Rectal smooth muscle tissue (tissue), 1 donor: ENCODE measurements around the gene TRPM2.

Experiments
- H3K27ac ChIP-seq: one replicate; pipeline ENCODE4 v1.7.0; 2013; ENCODE audit warnings: low read depth, low read length, inconsistent platforms
- H3K27me3 ChIP-seq: one replicate; pipeline ENCODE4 v1.7.0; 2013; ENCODE audit warnings: low read length; ENCODE audit not compliant: control insufficient read depth, insufficient read depth
- H3K36me3 ChIP-seq: one replicate; pipeline ENCODE4 v1.7.0; 2013; ENCODE audit warnings: low read length; ENCODE audit not compliant: control insufficient read depth, insufficient read depth
- H3K4me1 ChIP-seq: one replicate; pipeline ENCODE4 v1.7.0; 2013; ENCODE audit warnings: low read length; ENCODE audit not compliant: control insufficient read depth, insufficient read depth
- H3K4me3 ChIP-seq: one replicate; pipeline ENCODE4 v1.7.0; 2013; ENCODE audit warnings: low read length
- H3K9ac ChIP-seq: one replicate; pipeline ENCODE4 v1.7.0; 2013; ENCODE audit warnings: low read length

Gene TRPM2

GRCh38 chr21:44425895-44426662 is 72.7 kb downstream of the TRPM2 start:
- H3K9ac ChIP-seq = no peak overlapping the region
- no peak overlapping the region for H3K4me3 ChIP-seq
- no peaks in the 10 kb centered on the region for H3K36me3 ChIP-seq
- no peak overlapping the region for H3K27ac ChIP-seq
- H3K4me1 ChIP-seq = no peaks in the 10 kb centered on the region
- no peaks in the 10 kb centered on the region for H3K27me3 ChIP-seq

DNA sequence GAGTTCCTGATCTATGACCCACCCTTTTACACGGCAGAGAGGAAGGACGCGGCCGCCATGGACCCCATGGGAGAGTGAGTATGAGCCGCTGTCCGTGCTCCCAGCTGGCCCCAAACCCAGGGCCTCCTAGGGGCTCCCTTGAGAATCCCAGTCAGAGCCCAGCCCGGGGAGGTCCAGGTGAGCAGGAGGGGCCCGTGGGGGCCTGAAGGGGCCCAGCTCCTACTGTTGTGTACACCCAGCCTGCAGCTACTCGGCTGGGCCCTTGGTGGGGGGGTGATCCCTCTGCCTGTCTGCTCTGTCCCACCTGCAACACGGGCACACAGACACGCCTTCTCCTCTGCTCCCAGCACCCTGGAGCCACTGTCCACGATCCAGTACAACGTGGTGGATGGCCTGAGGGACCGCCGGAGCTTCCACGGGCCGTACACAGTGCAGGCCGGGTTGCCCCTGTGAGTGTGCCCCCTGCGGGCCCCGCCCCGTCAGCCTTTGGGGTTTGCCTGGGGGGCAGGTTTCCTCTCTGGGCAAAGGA is 73.3 kb downstream of the TRPM2 start:
- Histone ChIP-seq H3K36me3 (no peaks in the 10 kb centered on the region), H3K4me3 (no peak overlapping the region), H3K4me1 (no peaks in the 10 kb centered on the region), H3K9ac (no peak overlapping the region), H3K27me3 (no peaks in the 10 kb centered on the region), H3K27ac (no peak overlapping the region)

GRCh38 chr21:44427241-44428120 is 74.1 kb downstream of the TRPM2 start:
- no peaks in the 10 kb centered on the region for H3K4me1 ChIP-seq
- no peaks in the 10 kb centered on the region for H3K36me3 ChIP-seq
- no peak overlapping the region for H3K4me3 ChIP-seq
- no peaks in the 10 kb centered on the region for H3K27me3 ChIP-seq
- no peak overlapping the region for H3K9ac ChIP-seq
- no peak overlapping the region for H3K27ac ChIP-seq

- Histone ChIP-seq H3K36me3 (no peaks in the 10 kb centered on the region), H3K4me1 (no peaks in the 10 kb centered on the region)
Measured at GRCh38 chr21:44428281-44428960, 75.0 kb downstream of the TRPM2 start.

DNA sequence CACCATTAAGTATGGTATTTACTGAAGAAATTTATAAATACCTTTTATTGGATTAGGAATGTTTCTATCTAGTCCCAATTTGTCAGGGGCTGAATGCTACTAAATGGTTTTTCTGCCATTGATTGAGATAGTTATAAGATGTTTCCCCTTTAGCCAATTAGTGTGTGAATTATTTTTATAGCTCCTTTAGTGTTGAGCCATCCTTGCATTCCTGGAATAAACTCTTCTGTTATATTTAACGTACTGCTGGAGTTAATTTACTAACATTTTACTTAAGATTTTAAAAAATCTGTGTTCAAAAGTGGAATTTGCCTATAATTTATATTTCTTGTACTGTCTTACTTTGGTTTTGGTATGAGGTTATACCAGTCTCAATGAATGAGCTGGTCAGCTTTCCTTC is 76.5 kb downstream of the TRPM2 start:
- Histone ChIP-seq H3K4me3 (no peak overlapping the region), H3K9ac (no peak overlapping the region), H3K4me1 (no peaks in the 10 kb centered on the region), H3K27me3 (no peaks in the 10 kb centered on the region), H3K27ac (no peak overlapping the region), H3K36me3 (no peaks in the 10 kb centered on the region)

More at GRCh38 chr21:44428281-44428960, 75.0 kb downstream of the TRPM2 start:
- Histone ChIP-seq H3K9ac (no peak overlapping the region), H3K27ac (no peak overlapping the region), H3K27me3 (no peaks in the 10 kb centered on the region), H3K4me3 (no peak overlapping the region)

- Histone ChIP-seq H3K27me3 (no peaks in the 10 kb centered on the region), H3K36me3 (no peaks in the 10 kb centered on the region), H3K27ac (no peak overlapping the region), H3K4me3 (no peak overlapping the region), H3K9ac (no peak overlapping the region), H3K4me1 (no peaks in the 10 kb centered on the region)
Measured at GRCh38 chr21:44431300-44431699, 77.9 kb downstream of the TRPM2 start.

GRCh38 chr21:44432841-44433790 is 79.7 kb downstream of the TRPM2 start:
- H3K27ac ChIP-seq = no peak overlapping the region
- H3K27me3 ChIP-seq = no peaks in the 10 kb centered on the region
- no peak overlapping the region for H3K9ac ChIP-seq
- no peaks in the 10 kb centered on the region for H3K36me3 ChIP-seq
- peaks cover 8% of the 10 kb centered on the region for H3K4me1 ChIP-seq
- H3K4me3 ChIP-seq = no peak overlapping the region

GRCh38 chr21:44433791-44434567 is 80.6 kb downstream of the TRPM2 start:
- peaks cover 10% of the 10 kb centered on the region for H3K4me1 ChIP-seq
- no peak overlapping the region for H3K27ac ChIP-seq
- H3K36me3 ChIP-seq = no peaks in the 10 kb centered on the region
- no peak overlapping the region for H3K4me3 ChIP-seq
- no peaks in the 10 kb centered on the region for H3K27me3 ChIP-seq
- H3K9ac ChIP-seq = no peak overlapping the region

- Histone ChIP-seq H3K4me1 (peaks cover 10% of the 10 kb centered on the region), H3K36me3 (no peaks in the 10 kb centered on the region), H3K9ac (no peak overlapping the region), H3K27ac (no peak overlapping the region), H3K4me3 (no peak overlapping the region), H3K27me3 (no peaks in the 10 kb centered on the region)
Measured at GRCh38 chr21:44434568-44434925, 81.1 kb downstream of the TRPM2 start.

GRCh38 chr21:44434936-44435635 is 81.7 kb downstream of the TRPM2 start:
- no peak overlapping the region for H3K4me3 ChIP-seq
- H3K27ac ChIP-seq = no peak overlapping the region
- no peaks in the 10 kb centered on the region for H3K36me3 ChIP-seq

More at GRCh38 chr21:44434936-44435635, 81.7 kb downstream of the TRPM2 start:
- Histone ChIP-seq H3K27me3 (no peaks in the 10 kb centered on the region), H3K4me1 (peaks cover 10% of the 10 kb centered on the region), H3K9ac (no peak overlapping the region)
